Brain microvascular endothelial cell (primary cell): Measurements from ENCODE around the gene DPAGT1.

ENCODE experiments used
- DNase-seq: peaks from one replicate; pipeline ENCODE4 v3.0.0-alpha.2; 2020
- H3K27ac ChIP-seq: fragments of 250-450 bp; sonication (Bioruptor Pico); 2 replicates; pipeline ENCODE4 v1.5.1; 2020; ENCODE audit warnings: mild to moderate bottlenecking, moderate library complexity
- H3K27me3 ChIP-seq: fragments of 250-450 bp; sonication (Bioruptor Pico); replicated peaks from 2 replicates; pipeline ENCODE4 v1.5.1; 2020; ENCODE audit warnings: mild to moderate bottlenecking
- H3K36me3 ChIP-seq: fragments of 250-450 bp; sonication (Bioruptor Pico); replicated peaks from 2 replicates; pipeline ENCODE4 v1.5.1; 2020; ENCODE audit warnings: mild to moderate bottlenecking
- H3K4me3 ChIP-seq: 2 replicates; pipeline ENCODE4 v1.5.1; 2011; ENCODE audit warnings: low read depth, mild to moderate bottlenecking, control low read depth, low read length, moderate library complexity
- CTCF ChIP-seq: IDR thresholded peaks from 2 replicates; pipeline ENCODE4 v1.5.1; 2011; ENCODE audit warnings: low read depth, mild to moderate bottlenecking, moderate library complexity, low read length, control low read depth, inconsistent platforms; ENCODE audit errors: missing control alignments
- in situ Hi-C: cut with HindIII; loops from 2 replicates; pipeline ENCODE4 v1.10.0; 2017; ENCODE audit warnings: low sequenced_read_pairs, low pct_ligation_motif_present

DPAGT1 gene

GRCh38 chr11:119110439-119110838, 8.8 kb upstream of the DPAGT1 start:
- H3K27ac ChIP-seq, result no peak overlapping the region
- H3K4me3 ChIP-seq, result no peak overlapping the region
- TF ChIP-seq CTCF, result no peak
- H3K36me3 ChIP-seq, result peaks cover 49% of the 10 kb centered on the region
- no peaks in the 10 kb centered on the region for H3K27me3 ChIP-seq
- in situ Hi-C loops, result no loop called here
- DNase-seq, result no peak

- Histone ChIP-seq H3K27me3 (no peaks in the 10 kb centered on the region), H3K36me3 (peaks cover 46% of the 10 kb centered on the region), H3K4me3 (no peak overlapping the region), H3K27ac (no peak overlapping the region)
- in situ Hi-C loops, result no loop called here
- no peak for TF ChIP-seq CTCF
- DNase-seq, result no peak
Observed at GRCh38 chr11:119109843-119110242, 8.2 kb upstream of the DPAGT1 start.

- TF ChIP-seq CTCF, result no peak
- Histone ChIP-seq H3K27ac (no peak overlapping the region), H3K36me3 (peaks cover 36% of the 10 kb centered on the region), H3K4me3 (peak overlapping the region; percentile 79), H3K27me3 (no peaks in the 10 kb centered on the region)
- no peak for DNase-seq
- in situ Hi-C loops, result no loop called here
Observed at GRCh38 chr11:119108857-119109221, 7.2 kb upstream of the DPAGT1 start.

- Histone ChIP-seq H3K27me3 (no peaks in the 10 kb centered on the region), H3K27ac (no peak overlapping the region), H3K36me3 (peaks cover 34% of the 10 kb centered on the region), H3K4me3 (peak overlapping the region; percentile 79)
- in situ Hi-C loops, result no loop called here
- no peak for TF ChIP-seq CTCF
- DNase-seq, result no peak
Observed at GRCh38 chr11:119108146-119108856, 6.6 kb upstream of the DPAGT1 start.

- no peak for TF ChIP-seq CTCF
- peak overlapping the region; percentile 4 for H3K27ac ChIP-seq
- H3K27me3 ChIP-seq, result no peaks in the 10 kb centered on the region
- peaks cover 28% of the 10 kb centered on the region for H3K36me3 ChIP-seq
- no peak for DNase-seq
- in situ Hi-C loops, result no loop called here
- H3K4me3 ChIP-seq, result peak overlapping the region; percentile 79
Observed at GRCh38 chr11:119107538-119108145, 6.0 kb upstream of the DPAGT1 start.
